GM19397 (cell line): ENCODE data around the gene KIR2DL3.

ENCODE experiments used
- ATAC-seq: cut with Tn5 transposase; IDR thresholded peaks from one replicate; pipeline ENCODE4 v1.9.1; 2021; ENCODE audit warnings: mild to moderate bottlenecking, moderate library complexity; ENCODE audit not compliant: unreplicated experiment

Gene KIR2DL3

GRCh38 chr19:54790711-54791110 lies 52.4 kb downstream of the KIR2DL3 start:
- ATAC-seq: no peak

GRCh38 chr19:54791476-54791875 lies 53.2 kb downstream of the KIR2DL3 start:
- ATAC-seq: no peak

GRCh38 chr19:54792814-54793213 lies 54.5 kb downstream of the KIR2DL3 start:
- no peak for ATAC-seq

- ATAC-seq: no peak
These were observed 57.4 kb downstream of the KIR2DL3 start for GRCh38 chr19:54795758-54796157.
